ENCODE data around the gene BLVRB.
"Not testable (repeated sequence)": the region's sequence is repeated elsewhere in the genome, so short reads cannot be mapped to it uniquely, and the experiment has no call there.

DNA sequence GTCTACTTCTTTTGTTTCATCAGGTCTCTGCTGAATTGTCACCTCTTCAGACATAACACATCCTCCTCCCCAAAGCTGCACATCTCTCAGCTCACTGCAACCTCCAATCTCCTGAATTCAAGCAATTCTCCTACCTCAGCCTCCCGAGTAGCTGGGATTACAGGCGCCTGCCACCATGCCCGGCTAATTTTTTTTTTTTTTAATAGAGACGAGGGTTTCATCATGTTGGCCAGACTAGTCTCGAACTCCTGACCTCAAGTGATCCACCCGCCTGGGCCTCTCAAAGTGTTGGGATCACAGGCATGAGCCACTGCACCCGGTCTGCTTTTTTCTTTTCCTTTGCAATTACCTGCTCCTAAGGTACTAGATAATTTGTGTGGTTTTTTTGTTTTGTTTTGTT, 32.8 kb downstream of the BLVRB start:
- not testable (repeated sequence) for TF ChIP-seq CTCF (IDR thresholded peaks at IDR 0.05); CREB1 (CRISPR knock-in tag; IDR thresholded peaks at IDR 0.05)
